Measurements from ENCODE around the gene NTM. TPM values are rescaled to one million over a fixed set of nuclear protein-coding genes. Genes with fewer than 3 reads are reported as not detected.

Gene NTM
- polyA plus RNA-seq, 1 donor (not counting 4 experiments of a cell fraction or from before 2014, with no cell fraction given), result 47.9 TPM

GRCh38 chr11:131928992-131929391 lies 558.6 kb downstream of the NTM start:
- DNase-seq (ENCODE audit: low read depth, low spot score), result no peak
- H3K27ac ChIP-seq (ENCODE audit: control insufficient read depth, insufficient read depth, low read length), result no peak overlapping the region
- H3K4me3 ChIP-seq (ENCODE audit: control insufficient read depth in 2 of 3, extremely low read depth in 1 of 3, insufficient read depth in 2 of 3, low read depth in 1 of 3, low read length in 3 of 3), result no peak overlapping the region
- dilution Hi-C loops (cut with MboI; ENCODE audit: extremely low pct_ligation_motif_present, low sequenced_read_pairs), result no loop called here
- H3K4me2 ChIP-seq (ENCODE audit: control insufficient read depth, extremely low read depth, insufficient read depth, low read depth, low read length), result no peak overlapping the region
- H4K20me1 ChIP-seq (ENCODE audit: control insufficient read depth, extremely low read depth, insufficient read depth, low read length), result no peaks in the 10 kb centered on the region
- H3K27me3 ChIP-seq (ENCODE audit: control insufficient read depth, extremely low read depth, insufficient read depth, low read length), result no peaks in the 10 kb centered on the region
- FAIRE-seq, result no peak
- H2AFZ ChIP-seq (ENCODE audit: control insufficient read depth, low read length), result no peak overlapping the region
- no peaks in the 10 kb centered on the region for H3K9me3 ChIP-seq (ENCODE audit: control insufficient read depth, low read depth, low read length)
- no peaks in the 10 kb centered on the region for H3K9me1 ChIP-seq (ENCODE audit: control insufficient read depth, extremely low read depth, insufficient read depth, low read length)
- peaks cover 10% of the 10 kb centered on the region for H3K4me1 ChIP-seq (ENCODE audit: control insufficient read depth, extremely low read depth, insufficient read depth, low read length)
- peaks cover 0 to 4% of the 10 kb centered on the region in 2 experiments for H3K36me3 ChIP-seq (ENCODE audit: control insufficient read depth in 2 of 2, extremely low read depth in 1 of 2, insufficient read depth in 2 of 2, low read length in 2 of 2)
- H3K79me2 ChIP-seq (ENCODE audit: control insufficient read depth, insufficient read depth, low read length), result peaks cover 39% of the 10 kb centered on the region
- no peak overlapping the region for H3K9ac ChIP-seq (ENCODE audit: control insufficient read depth, extremely low read depth, insufficient read depth, low read length)
- TF ChIP-seq CTCF (optimal IDR thresholded peaks at IDR 0.05 in 1 of 3, IDR thresholded peaks at IDR 0.05 in 1 of 3, conservative IDR thresholded peaks at IDR 0.05 in 1 of 3; ENCODE audit: extremely low read depth in 1 of 3, insufficient read depth in 2 of 3, low read length in 3 of 3) (no peak), EZH2 (IDR thresholded peaks at IDR 0.05; ENCODE audit: low read length) (no peak)

DNA sequence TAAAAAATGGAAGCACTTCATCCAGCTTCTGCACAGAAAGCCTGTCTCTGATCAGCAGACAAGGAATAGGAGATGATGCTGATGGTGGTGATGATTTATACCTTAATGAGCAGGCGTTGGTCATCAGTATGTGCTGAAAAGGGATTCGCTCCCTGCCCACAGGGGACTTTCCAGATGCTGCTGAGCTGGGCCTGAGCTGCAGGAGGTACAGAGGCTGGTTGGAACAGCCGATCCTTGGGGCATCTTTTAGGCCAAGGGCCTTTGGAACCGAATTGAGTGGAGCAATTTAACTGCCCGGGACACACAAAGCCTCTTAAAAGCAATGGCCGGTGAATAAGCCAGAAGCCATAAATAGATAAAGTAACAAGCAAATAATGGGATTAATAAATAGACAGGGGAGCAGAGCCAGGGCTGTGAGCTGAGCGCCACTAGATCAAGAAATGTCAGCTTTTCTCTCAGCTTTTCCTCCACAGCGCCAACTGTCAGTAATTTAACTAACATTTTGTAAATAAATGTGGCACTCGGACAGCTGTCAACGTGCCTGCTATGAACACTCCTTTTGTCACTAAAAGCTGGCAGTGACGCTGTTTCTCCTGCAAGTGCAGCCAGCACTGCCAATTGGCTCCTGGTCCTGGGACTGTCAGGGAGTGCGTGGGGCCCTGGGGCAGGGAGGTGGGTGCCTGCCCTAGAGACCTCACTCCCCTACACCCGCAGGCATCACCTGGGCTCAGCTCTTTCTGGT lies 562.3 kb downstream of the NTM start:
- no peak overlapping the region for H3K27ac ChIP-seq (ENCODE audit: control insufficient read depth, insufficient read depth, low read length)
- no peaks in the 10 kb centered on the region for H3K9me1 ChIP-seq (ENCODE audit: control insufficient read depth, extremely low read depth, insufficient read depth, low read length)
- H3K36me3 ChIP-seq (ENCODE audit: control insufficient read depth in 2 of 2, extremely low read depth in 1 of 2, insufficient read depth in 2 of 2, low read length in 2 of 2), result peaks cover 0 to 4% of the 10 kb centered on the region in 2 experiments
- FAIRE-seq, result no peak
- DNase-seq (ENCODE audit: low read depth, low spot score), result no peak
- H3K27me3 ChIP-seq (ENCODE audit: control insufficient read depth, extremely low read depth, insufficient read depth, low read length), result no peaks in the 10 kb centered on the region
- peaks cover 23% of the 10 kb centered on the region for H3K79me2 ChIP-seq (ENCODE audit: control insufficient read depth, insufficient read depth, low read length)
- TF ChIP-seq CTCF (optimal IDR thresholded peaks at IDR 0.05 in 1 of 3, IDR thresholded peaks at IDR 0.05 in 1 of 3, conservative IDR thresholded peaks at IDR 0.05 in 1 of 3; ENCODE audit: extremely low read depth in 1 of 3, insufficient read depth in 2 of 3, low read length in 3 of 3), result no peak
- no peak for TF ChIP-seq EZH2 (IDR thresholded peaks at IDR 0.05; ENCODE audit: low read length)
- H3K9me3 ChIP-seq (ENCODE audit: control insufficient read depth, low read depth, low read length), result no peaks in the 10 kb centered on the region
- H3K4me1 ChIP-seq (ENCODE audit: control insufficient read depth, extremely low read depth, insufficient read depth, low read length), result no peaks in the 10 kb centered on the region
- no peak overlapping the region for H2AFZ ChIP-seq (ENCODE audit: control insufficient read depth, low read length)
- H3K4me3 ChIP-seq (ENCODE audit: control insufficient read depth in 2 of 3, extremely low read depth in 1 of 3, insufficient read depth in 2 of 3, low read depth in 1 of 3, low read length in 3 of 3), result no peak overlapping the region
- H4K20me1 ChIP-seq (ENCODE audit: control insufficient read depth, extremely low read depth, insufficient read depth, low read length), result no peaks in the 10 kb centered on the region
- dilution Hi-C loops (cut with MboI; ENCODE audit: extremely low pct_ligation_motif_present, low sequenced_read_pairs), result no loop called here
- H3K4me2 ChIP-seq (ENCODE audit: control insufficient read depth, extremely low read depth, insufficient read depth, low read depth, low read length), result no peak overlapping the region
- no peak overlapping the region for H3K9ac ChIP-seq (ENCODE audit: control insufficient read depth, extremely low read depth, insufficient read depth, low read length)
